ENCODE data around the gene HDGFL2.

HDGFL2 gene

GRCh38 chr19:4499855-4500254 lies 27.8 kb downstream of the HDGFL2 start:
- no peak for DNase-seq

GRCh38 chr19:4500841-4501591 lies 28.9 kb downstream of the HDGFL2 start:
- no peak for DNase-seq

- no peak for DNase-seq
Observed at GRCh38 chr19:4501691-4502090, 29.6 kb downstream of the HDGFL2 start.

- no peak for DNase-seq
Observed at GRCh38 chr19:4502282-4503131, 30.4 kb downstream of the HDGFL2 start.

GRCh38 chr19:4503132-4503824 lies 31.2 kb downstream of the HDGFL2 start:
- DNase-seq: no peak

GRCh38 chr19:4503825-4504170 lies 31.7 kb downstream of the HDGFL2 start:
- DNase-seq: no peak

- no peak for DNase-seq
Observed at GRCh38 chr19:4504297-4504701, 32.2 kb downstream of the HDGFL2 start.

GRCh38 chr19:4504891-4505569 lies 32.9 kb downstream of the HDGFL2 start:
- DNase-seq: no peak

GRCh38 chr19:4505570-4506448 lies 33.7 kb downstream of the HDGFL2 start:
- DNase-seq: no peak

GRCh38 chr19:4506449-4507149 lies 34.5 kb downstream of the HDGFL2 start:
- DNase-seq: no peak

GRCh38 chr19:4507150-4507452 lies 35.0 kb downstream of the HDGFL2 start:
- no peak for DNase-seq

GRCh38 chr19:4507804-4508203 lies 35.7 kb downstream of the HDGFL2 start:
- no peak for DNase-seq

- no peak for DNase-seq
Observed at GRCh38 chr19:4508698-4509097, 36.6 kb downstream of the HDGFL2 start.

- DNase-seq: no peak
Observed at GRCh38 chr19:4510435-4511255, 38.5 kb downstream of the HDGFL2 start.

GRCh38 chr19:4511300-4512054 lies 39.4 kb downstream of the HDGFL2 start:
- no peak for DNase-seq

GRCh38 chr19:4512070-4512469 lies 40.0 kb downstream of the HDGFL2 start:
- DNase-seq: no peak

GRCh38 chr19:4513248-4513647 lies 41.2 kb downstream of the HDGFL2 start:
- DNase-seq: no peak

GRCh38 chr19:4515732-4516131 lies 43.6 kb downstream of the HDGFL2 start:
- DNase-seq: no peak

- DNase-seq: no peak
Observed at GRCh38 chr19:4516199-4516938, 44.3 kb downstream of the HDGFL2 start.

All from activated CD4-positive, CD25-positive, alpha-beta regulatory T cell (primary cell).